Adipose tissue (tissue), 3 donors: ENCODE results near the gene CSHL1. TPM values are rescaled to one million over a fixed set of nuclear protein-coding genes. Genes with fewer than 3 reads are reported as not detected.
"Not testable (repeated sequence)": the region's sequence is repeated elsewhere in the genome, so short reads cannot be mapped to it uniquely, and the experiment has no call there.

Experiments
- H3K27ac ChIP-seq: one replicate; pipeline ENCODE4 v1.5.1; 2013; ENCODE audit warnings: low read depth, low read length
- WGBS, 3 donors: extraction: QIAGEN DNeasy Blood & Tissue Kit; methylation state at CpG; one replicate each; pipeline ENCODE4 v1.1.7; 2013; 5-methylcytosine and 5-hydroxymethylcytosine counted together
- polyA plus RNA-seq, 3 donors: library from polyadenylated mRNA; stranded (reverse); fragments of 200-250 nt; gene quantifications; one replicate each; pipeline ENCODE4 v1.2.3, GENCODE V29; 2013
- donor health status: healthy with polysubstance abuse.
- donor health status: Bipolar disorder and iron deficiency.
- donor health status: healthy.

Gene CSHL1
- polyA plus RNA-seq, 3 donors = not detected

GRCh38 chr17:63871646-63872365 lies 39.3 kb downstream of the CSHL1 start:
- 87 to 97% (median 96%) methylated on average over 12 to 14 of the region's 15 CpGs for WGBS, 3 donors
- H3K27ac ChIP-seq = not testable (repeated sequence)

GRCh38 chr17:63870292-63870665 lies 40.8 kb downstream of the CSHL1 start:
- H3K27ac ChIP-seq = not testable (repeated sequence)
- WGBS, 3 donors = 79 to 88% (median 83%) methylated on average over 4 of the region's 4 CpGs

- not testable (repeated sequence) for H3K27ac ChIP-seq
- WGBS, 3 donors = 50 to 69% (median 63%) methylated on average over 9 of the region's 9 CpGs
These were observed 41.4 kb downstream of the CSHL1 start for GRCh38 chr17:63869491-63870291.

- not testable (repeated sequence) for H3K27ac ChIP-seq
- WGBS, 3 donors = 61 to 83% (median 79%) methylated on average over 5 to 7 of the region's 7 CpGs
These were observed 44.4 kb downstream of the CSHL1 start for GRCh38 chr17:63866625-63867024.

Other genes starting within 250 kb of the CSHL1 start
- 10 to 100 TPM; 10.4 to 18.8 (median 14.2) TPM for gene LIMD2, start 211.1 kb downstream of the CSHL1 start, polyA plus RNA-seq
- gene STRADA, start 169.5 kb downstream of the CSHL1 start, polyA plus RNA-seq = 10 to 100 TPM; 10.7 to 17.5 (median 16.6) TPM
- 10 to 100 TPM; 24.0 to 67.4 (median 35.6) TPM for gene CCDC47, start 137.7 kb downstream of the CSHL1 start, polyA plus RNA-seq
- gene DDX42, start 137.1 kb downstream of the CSHL1 start, polyA plus RNA-seq = 10 to 100 TPM; 63.1 to 93.2 (median 71.4) TPM
- gene PSMC5, start 83.8 kb downstream of the CSHL1 start, polyA plus RNA-seq = 100 to 1,000 TPM in 2 of 3 donors, 10 to 100 TPM in 1; 78.4 to 204 (median 141) TPM
- 10 to 100 TPM; 14.5 to 21.9 (median 21.3) TPM for gene FTSJ3, start 83.6 kb downstream of the CSHL1 start, polyA plus RNA-seq
- gene SMARCD2, start 68.6 kb downstream of the CSHL1 start, polyA plus RNA-seq = 10 to 100 TPM; 60.3 to 91.2 (median 62.3) TPM
- gene CSH2, start 37.6 kb downstream of the CSHL1 start, polyA plus RNA-seq = not detected
- gene GH2, start 29.3 kb downstream of the CSHL1 start, polyA plus RNA-seq = not detected
- not detected for gene CSH1, start 14.7 kb downstream of the CSHL1 start, polyA plus RNA-seq
- not detected for gene GH1, start 7.6 kb upstream of the CSHL1 start, polyA plus RNA-seq
- 1 to 10 TPM; 2.7 to 6.3 (median 5.2) TPM for gene CD79B, start 21.1 kb upstream of the CSHL1 start, polyA plus RNA-seq
- gene SCN4A, start 61.7 kb upstream of the CSHL1 start, polyA plus RNA-seq = 10 to 100 TPM in 2 of 3 donors, 1 to 10 TPM in 1; 1.8 to 25.6 (median 11.1) TPM
- 1 to 10 TPM in 1 of 3 donors, under 1 TPM in 2; 0.09 to 1.1 (median 0.45) TPM for gene PRR29, start 87.1 kb upstream of the CSHL1 start, polyA plus RNA-seq
- gene ICAM2, start 109.4 kb upstream of the CSHL1 start, polyA plus RNA-seq = 10 to 100 TPM; 13.0 to 87.0 (median 63.9) TPM
- gene ERN1, start 218.9 kb upstream of the CSHL1 start, polyA plus RNA-seq = 10 to 100 TPM in 1 of 3 donors, 1 to 10 TPM in 2; 2.0 to 26.5 (median 9.3) TPM